Right kidney (tissue), 1 donor: ENCODE measurements around the gene CRADD.
"Not testable (repeated sequence)": the region's sequence is repeated elsewhere in the genome, so short reads cannot be mapped to it uniquely, and the experiment has no call there.

ENCODE experiments used
- DNase-seq: peaks from one replicate; pipeline ENCODE4 v3.0.0-alpha.2; 2016

The CRADD gene

GRCh38 chr12:93757792-93758694 lies 80.9 kb downstream of the CRADD start:
- DNase-seq = no peak

GRCh38 chr12:93758801-93759373 lies 81.7 kb downstream of the CRADD start:
- no peak for DNase-seq

- DNase-seq = no peak
These were observed 82.4 kb downstream of the CRADD start for GRCh38 chr12:93759512-93760081.

GRCh38 chr12:93760275-93760875 lies 83.2 kb downstream of the CRADD start:
- DNase-seq = no peak

GRCh38 chr12:93762059-93762719 lies 85.0 kb downstream of the CRADD start:
- DNase-seq = no peak

- DNase-seq = no peak
These were observed 85.9 kb downstream of the CRADD start for GRCh38 chr12:93762912-93763553.

GRCh38 chr12:93763746-93764147 lies 86.6 kb downstream of the CRADD start:
- DNase-seq = no peak

- DNase-seq = no peak
These were observed 89.2 kb downstream of the CRADD start for GRCh38 chr12:93766371-93766770.

GRCh38 chr12:93766796-93767523 lies 89.8 kb downstream of the CRADD start:
- DNase-seq = no peak

- DNase-seq = no peak
These were observed 90.3 kb downstream of the CRADD start for GRCh38 chr12:93767524-93767863.

GRCh38 chr12:93772003-93772700 lies 95.0 kb downstream of the CRADD start:
- DNase-seq = no peak

GRCh38 chr12:93773122-93773871 lies 96.1 kb downstream of the CRADD start:
- no peak for DNase-seq

- no peak for DNase-seq
These were observed 99.4 kb downstream of the CRADD start for GRCh38 chr12:93776581-93777018.

- DNase-seq = no peak
These were observed 100.1 kb downstream of the CRADD start for GRCh38 chr12:93777254-93777653.

GRCh38 chr12:93778306-93778705 lies 101.1 kb downstream of the CRADD start:
- DNase-seq = no peak

GRCh38 chr12:93778766-93779165 lies 101.6 kb downstream of the CRADD start:
- DNase-seq = no peak

- DNase-seq = no peak
These were observed 103.0 kb downstream of the CRADD start for GRCh38 chr12:93780101-93780641.

- not testable (repeated sequence) for DNase-seq
These were observed 103.7 kb downstream of the CRADD start for GRCh38 chr12:93780886-93781285.

- not testable (repeated sequence) for DNase-seq
These were observed 104.8 kb downstream of the CRADD start for GRCh38 chr12:93781961-93782360.

- no peak for DNase-seq
These were observed 105.7 kb downstream of the CRADD start for GRCh38 chr12:93782853-93783252.
